Neural cell (in vitro differentiated cells): ENCODE measurements around the gene TEX101. TPM values are rescaled to one million over a fixed set of nuclear protein-coding genes. Genes with fewer than 3 reads are reported as not detected.
"Not testable (repeated sequence)": the region's sequence is repeated elsewhere in the genome, so short reads cannot be mapped to it uniquely, and the experiment has no call there.

Experiments used
- H2AFZ ChIP-seq: fragments of 200-600, 300-800 bp; sonication (generic), shearing (Covaris generic); 2 replicates; pipeline ENCODE4 v1.6.0; 2014; ENCODE audit warnings: low read depth, mild to moderate bottlenecking, antibody characterized with exemption, low read length, moderate library complexity
- H3F3A ChIP-seq: fragments of 200-600 bp; shearing (Covaris generic); 2 replicates; pipeline ENCODE4 v1.6.1; 2016; ENCODE audit warnings: mild to moderate bottlenecking, moderate library complexity, mixed read lengths, antibody characterized with exemption, low read length; ENCODE audit not compliant: insufficient read depth, poor library complexity, severe bottlenecking
- H3K27ac ChIP-seq: fragments of 200-600, 300-800 bp; sonication (generic), shearing (Covaris generic); 2 replicates; pipeline ENCODE4 v1.5.1; 2014; ENCODE audit warnings: mild to moderate bottlenecking, low read length, moderate library complexity
- H3K27me3 ChIP-seq: fragments of 300-800, 200-600 bp; sonication (generic), shearing (Covaris generic); 2 replicates; pipeline ENCODE4 v1.6.0; 2014; ENCODE audit warnings: mild to moderate bottlenecking, low read depth, low read length, moderate library complexity; ENCODE audit not compliant: insufficient read depth
- H3K36me3 ChIP-seq: fragments of 300-800, 200-600 bp; sonication (generic), shearing (Covaris generic); 2 replicates; pipeline ENCODE4 v1.5.1; 2014; ENCODE audit warnings: mild to moderate bottlenecking, antibody characterized with exemption, low read length, moderate library complexity; ENCODE audit not compliant: insufficient read depth
- H3K4me2 ChIP-seq: fragments of 300-800, 200-600 bp; sonication (generic), shearing (Covaris generic); 2 replicates; pipeline ENCODE4 v1.6.0; 2014; ENCODE audit warnings: mild to moderate bottlenecking, low read length
- H3K4me3 ChIP-seq: fragments of 300-800, 200-600 bp; sonication (generic), shearing (Covaris generic); 2 replicates; pipeline ENCODE4 v1.5.1; 2014; ENCODE audit warnings: mild to moderate bottlenecking, low read length, moderate library complexity
- H3K79me2 ChIP-seq: fragments of 200-600 bp; shearing (Covaris generic); replicated peaks from 2 replicates; pipeline ENCODE4 v1.6.0; 2014; ENCODE audit warnings: mild to moderate bottlenecking, low read length, moderate library complexity; ENCODE audit not compliant: insufficient read depth
- H3K9ac ChIP-seq: fragments of 300-800, 200-600 bp; sonication (generic), shearing (Covaris generic); 2 replicates; pipeline ENCODE4 v1.6.1; 2016; ENCODE audit warnings: mild to moderate bottlenecking, low read length, mixed read lengths
- H3K9me2 ChIP-seq: fragments of 200-600 bp; shearing (Covaris generic); 2 replicates; pipeline ENCODE4 v1.6.1; 2016; ENCODE audit warnings: mild to moderate bottlenecking, low read length, mixed read lengths; ENCODE audit not compliant: insufficient read depth
- H3K9me3 ChIP-seq: fragments of 200-600, 300-800 bp; sonication (generic), shearing (Covaris generic); 2 replicates; pipeline ENCODE4 v1.6.1; 2016; ENCODE audit warnings: mild to moderate bottlenecking, mixed run types, low read length, moderate library complexity, mixed read lengths
- H4K20me1 ChIP-seq: fragments of 200-600 bp; shearing (Covaris generic); 2 replicates; pipeline ENCODE4 v1.6.1; 2016; ENCODE audit warnings: mild to moderate bottlenecking, mixed run types; ENCODE audit not compliant: insufficient read depth
- EP300 ChIP-seq: fragments of 450-650 bp; conservative IDR thresholded peaks from 2 replicates; pipeline ENCODE4 v1.6.1; 2014; ENCODE audit warnings: antibody characterized with exemption, mild to moderate bottlenecking, moderate library complexity; ENCODE audit not compliant: poor library complexity, severe bottlenecking
- EZH2 ChIP-seq: fragments of 200-600, 300-800 bp; shearing (Covaris generic), sonication (generic); IDR thresholded peaks from 2 replicates; pipeline ENCODE4 v1.6.1; 2014; ENCODE audit warnings: antibody characterized with exemption, low read length, borderline replicate concordance, mild to moderate bottlenecking; ENCODE audit not compliant: insufficient read depth, poor library complexity, severe bottlenecking
- MXI1 ChIP-seq: fragments of 450-650 bp; conservative IDR thresholded peaks from 2 replicates; pipeline ENCODE4 v1.6.1; 2014; ENCODE audit warnings: antibody characterized with exemption, mild to moderate bottlenecking; ENCODE audit not compliant: poor library complexity, severe bottlenecking
- POLR2AphosphoS5 ChIP-seq: IDR thresholded peaks from 2 replicates; pipeline ENCODE4 v1.6.1; 2012
- RAD21 ChIP-seq: fragments of 450-650 bp; conservative IDR thresholded peaks from 2 replicates; pipeline ENCODE4 v1.6.1; 2014; ENCODE audit warnings: antibody characterized with exemption, mild to moderate bottlenecking, moderate library complexity
- SMC3 ChIP-seq: fragments of 450-650 bp; conservative IDR thresholded peaks from 2 replicates; pipeline ENCODE4 v1.6.1; 2014; ENCODE audit warnings: antibody characterized with exemption, mild to moderate bottlenecking, moderate library complexity; ENCODE audit not compliant: poor library complexity
- TAF1 ChIP-seq: IDR thresholded peaks from 2 replicates; pipeline ENCODE4 v1.6.1; 2012; ENCODE audit warnings: low read depth
- polyA plus RNA-seq: library from polyadenylated mRNA; depleted of rRNA; stranded (reverse); fragments of >200 nt; gene quantifications from 2 replicates; pipeline ENCODE4 v1.2.3, GENCODE V29; 2014
- TF ChIP-seq, protein P1 (sequence below): fragments of 450-650 bp; IDR thresholded peaks from 2 replicates; pipeline ENCODE4 v1.5.1; 2014; ENCODE audit warnings: antibody characterized with exemption, mild to moderate bottlenecking, moderate library complexity; ENCODE audit not compliant: poor library complexity, severe bottlenecking
- TF ChIP-seq, protein P2 (sequence below): IDR thresholded peaks from 2 replicates; pipeline ENCODE4 v1.6.1; 2012; ENCODE audit warnings: borderline replicate concordance

The TEX101 gene
- polyA plus RNA-seq, 1 donor from 2014 or later, result not detected

DNA sequence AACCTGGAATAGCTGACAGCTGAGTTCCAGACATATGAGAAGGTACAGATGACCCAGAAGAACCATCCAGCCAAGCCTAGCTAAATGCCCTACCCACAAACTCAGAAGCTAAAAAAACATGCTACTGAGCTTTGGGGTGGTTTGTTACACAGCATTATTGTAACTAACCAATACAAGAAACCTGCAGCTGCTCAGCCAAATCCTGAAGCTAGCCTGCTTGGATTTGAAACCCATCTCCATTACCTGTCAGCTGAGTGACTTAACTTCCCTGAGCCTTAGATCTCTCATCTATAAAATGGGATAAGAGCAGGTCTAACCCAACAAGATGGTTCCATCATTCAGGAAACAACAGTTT is 25.0 kb downstream of the TEX101 start:
- TF ChIP-seq POLR2AphosphoS5, result no peak
- TF ChIP-seq SMC3, result no peak
- TF ChIP-seq, protein P1, sequence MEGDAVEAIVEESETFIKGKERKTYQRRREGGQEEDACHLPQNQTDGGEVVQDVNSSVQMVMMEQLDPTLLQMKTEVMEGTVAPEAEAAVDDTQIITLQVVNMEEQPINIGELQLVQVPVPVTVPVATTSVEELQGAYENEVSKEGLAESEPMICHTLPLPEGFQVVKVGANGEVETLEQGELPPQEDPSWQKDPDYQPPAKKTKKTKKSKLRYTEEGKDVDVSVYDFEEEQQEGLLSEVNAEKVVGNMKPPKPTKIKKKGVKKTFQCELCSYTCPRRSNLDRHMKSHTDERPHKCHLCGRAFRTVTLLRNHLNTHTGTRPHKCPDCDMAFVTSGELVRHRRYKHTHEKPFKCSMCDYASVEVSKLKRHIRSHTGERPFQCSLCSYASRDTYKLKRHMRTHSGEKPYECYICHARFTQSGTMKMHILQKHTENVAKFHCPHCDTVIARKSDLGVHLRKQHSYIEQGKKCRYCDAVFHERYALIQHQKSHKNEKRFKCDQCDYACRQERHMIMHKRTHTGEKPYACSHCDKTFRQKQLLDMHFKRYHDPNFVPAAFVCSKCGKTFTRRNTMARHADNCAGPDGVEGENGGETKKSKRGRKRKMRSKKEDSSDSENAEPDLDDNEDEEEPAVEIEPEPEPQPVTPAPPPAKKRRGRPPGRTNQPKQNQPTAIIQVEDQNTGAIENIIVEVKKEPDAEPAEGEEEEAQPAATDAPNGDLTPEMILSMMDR, result no peak
- TF ChIP-seq, protein P2, sequence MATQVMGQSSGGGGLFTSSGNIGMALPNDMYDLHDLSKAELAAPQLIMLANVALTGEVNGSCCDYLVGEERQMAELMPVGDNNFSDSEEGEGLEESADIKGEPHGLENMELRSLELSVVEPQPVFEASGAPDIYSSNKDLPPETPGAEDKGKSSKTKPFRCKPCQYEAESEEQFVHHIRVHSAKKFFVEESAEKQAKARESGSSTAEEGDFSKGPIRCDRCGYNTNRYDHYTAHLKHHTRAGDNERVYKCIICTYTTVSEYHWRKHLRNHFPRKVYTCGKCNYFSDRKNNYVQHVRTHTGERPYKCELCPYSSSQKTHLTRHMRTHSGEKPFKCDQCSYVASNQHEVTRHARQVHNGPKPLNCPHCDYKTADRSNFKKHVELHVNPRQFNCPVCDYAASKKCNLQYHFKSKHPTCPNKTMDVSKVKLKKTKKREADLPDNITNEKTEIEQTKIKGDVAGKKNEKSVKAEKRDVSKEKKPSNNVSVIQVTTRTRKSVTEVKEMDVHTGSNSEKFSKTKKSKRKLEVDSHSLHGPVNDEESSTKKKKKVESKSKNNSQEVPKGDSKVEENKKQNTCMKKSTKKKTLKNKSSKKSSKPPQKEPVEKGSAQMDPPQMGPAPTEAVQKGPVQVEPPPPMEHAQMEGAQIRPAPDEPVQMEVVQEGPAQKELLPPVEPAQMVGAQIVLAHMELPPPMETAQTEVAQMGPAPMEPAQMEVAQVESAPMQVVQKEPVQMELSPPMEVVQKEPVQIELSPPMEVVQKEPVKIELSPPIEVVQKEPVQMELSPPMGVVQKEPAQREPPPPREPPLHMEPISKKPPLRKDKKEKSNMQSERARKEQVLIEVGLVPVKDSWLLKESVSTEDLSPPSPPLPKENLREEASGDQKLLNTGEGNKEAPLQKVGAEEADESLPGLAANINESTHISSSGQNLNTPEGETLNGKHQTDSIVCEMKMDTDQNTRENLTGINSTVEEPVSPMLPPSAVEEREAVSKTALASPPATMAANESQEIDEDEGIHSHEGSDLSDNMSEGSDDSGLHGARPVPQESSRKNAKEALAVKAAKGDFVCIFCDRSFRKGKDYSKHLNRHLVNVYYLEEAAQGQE, result no peak
- no peak for TF ChIP-seq MXI1
- TF ChIP-seq EP300, result no peak
- TF ChIP-seq TAF1, result no peak
- no peak for TF ChIP-seq RAD21
- no peak for TF ChIP-seq EZH2
- Histone ChIP-seq H3K9me2 (no peaks in the 10 kb centered on the region), H3K4me2 (no peak overlapping the region), H3K9ac (no peak overlapping the region), H4K20me1 (no peaks in the 10 kb centered on the region), H3K27ac (no peak overlapping the region), H2AFZ (no peak overlapping the region), H3K4me3 (no peak overlapping the region), H3K36me3 (no peaks in the 10 kb centered on the region), H3F3A (no peaks in the 10 kb centered on the region), H3K9me3 (no peaks in the 10 kb centered on the region), H3K79me2 (no peaks in the 10 kb centered on the region), H3K27me3 (no peaks in the 10 kb centered on the region)

DNA sequence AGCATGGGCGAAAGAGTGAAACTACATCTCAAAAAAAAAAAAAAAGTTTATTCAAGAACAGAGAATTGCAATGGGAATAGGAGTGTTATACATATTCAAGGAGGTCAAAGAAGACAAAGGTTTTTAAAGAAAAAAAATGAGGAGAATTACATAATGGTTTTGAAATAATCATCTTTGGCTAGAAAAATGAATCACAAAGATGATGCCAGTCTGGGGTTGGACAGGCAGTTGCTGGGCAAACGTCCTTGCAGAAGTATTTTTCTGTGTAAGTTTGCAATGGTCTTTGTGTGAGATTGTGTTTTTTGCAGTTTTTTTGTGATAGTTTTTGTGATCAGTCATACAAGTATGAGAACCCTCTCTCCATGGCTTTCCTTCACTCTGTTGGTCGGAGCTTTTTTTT is 27.0 kb downstream of the TEX101 start:
- no peaks in the 10 kb centered on the region for H3K9me2 ChIP-seq
- no peak overlapping the region for H3K4me2 ChIP-seq
- no peaks in the 10 kb centered on the region for H3K36me3 ChIP-seq
- no peak overlapping the region for H2AFZ ChIP-seq
- H3K27me3 ChIP-seq, result no peaks in the 10 kb centered on the region
- no peak overlapping the region for H3K27ac ChIP-seq
- no peak for TF ChIP-seq POLR2AphosphoS5
- TF ChIP-seq RAD21, result no peak
- no peak for TF ChIP-seq EZH2
- TF ChIP-seq, protein P2, result no peak
- TF ChIP-seq EP300, result no peak
- TF ChIP-seq, protein P1, result no peak
- no peak for TF ChIP-seq TAF1
- TF ChIP-seq MXI1, result no peak
- TF ChIP-seq SMC3, result no peak
- no peaks in the 10 kb centered on the region for H4K20me1 ChIP-seq
- H3K79me2 ChIP-seq, result no peaks in the 10 kb centered on the region
- H3K9ac ChIP-seq, result no peak overlapping the region
- no peak overlapping the region for H3K4me3 ChIP-seq
- no peaks in the 10 kb centered on the region for H3K9me3 ChIP-seq
- H3F3A ChIP-seq, result no peaks in the 10 kb centered on the region

DNA sequence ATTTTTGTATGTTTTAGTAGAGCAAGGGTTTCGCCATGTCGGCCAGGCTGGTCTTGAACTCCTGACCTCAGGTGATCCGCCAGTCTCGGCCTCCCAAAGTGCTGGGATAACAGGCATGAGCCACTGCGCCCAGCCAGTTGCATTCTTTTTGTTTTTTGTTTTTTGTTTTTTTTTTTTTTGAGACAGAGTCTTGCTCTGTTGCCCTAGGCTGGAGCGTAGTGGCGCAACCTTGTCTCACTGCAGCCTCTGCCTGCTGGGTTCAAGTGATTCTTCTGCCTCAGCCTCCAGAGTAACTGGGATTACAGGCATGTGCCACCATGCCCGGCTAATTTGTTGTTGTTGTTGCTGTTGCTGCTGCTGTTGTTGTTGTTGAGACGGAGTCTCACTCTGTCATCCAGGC is 29.4 kb downstream of the TEX101 start:
- not testable (repeated sequence) for H4K20me1 ChIP-seq, H3K79me2 ChIP-seq, H3K9me3 ChIP-seq, H3K9me2 ChIP-seq, H3K4me3 ChIP-seq, H2AFZ ChIP-seq, H3K27ac ChIP-seq, H3F3A ChIP-seq, H3K36me3 ChIP-seq, H3K9ac ChIP-seq, H3K4me2 ChIP-seq, H3K27me3 ChIP-seq
